Right ventricle myocardium superior (tissue), 1 donor: ENCODE results near the gene FAM151A. TPM values are rescaled to one million over a fixed set of nuclear protein-coding genes. Genes with fewer than 3 reads are reported as not detected.

Source experiments
- ATAC-seq: fragments of 200-7000 bp; cut with Tn5 transposase; one replicate; pipeline ENCODE4 v1.9.1; 2020; ENCODE audit warnings: mild to moderate bottlenecking; ENCODE audit not compliant: poor library complexity
- DNase-seq: peaks from one replicate; pipeline ENCODE4 v3.0.0-alpha.2; 2020
- intact Hi-C: fragments of 100-400 bp; cut with DNase I; formaldehyde crosslinking; loops from one replicate; pipeline ENCODE4 v1.11.2; 2022
- total RNA-seq: library from RNA; stranded (reverse); fragmentation: NEBNext Ultra II Directional; extraction: Animal tissue kit (Norgen Biotek cat#: 25700); gene quantifications from one replicate; pipeline ENCODE4 v1.2.1, GENCODE V29; 2021
- donor health status: DM: no; HTN: yes; CAD: no; lungs with severe emphysema.

Gene FAM151A
- total RNA-seq, 1 donor from 2014 or later, result 2.1 TPM

DNA sequence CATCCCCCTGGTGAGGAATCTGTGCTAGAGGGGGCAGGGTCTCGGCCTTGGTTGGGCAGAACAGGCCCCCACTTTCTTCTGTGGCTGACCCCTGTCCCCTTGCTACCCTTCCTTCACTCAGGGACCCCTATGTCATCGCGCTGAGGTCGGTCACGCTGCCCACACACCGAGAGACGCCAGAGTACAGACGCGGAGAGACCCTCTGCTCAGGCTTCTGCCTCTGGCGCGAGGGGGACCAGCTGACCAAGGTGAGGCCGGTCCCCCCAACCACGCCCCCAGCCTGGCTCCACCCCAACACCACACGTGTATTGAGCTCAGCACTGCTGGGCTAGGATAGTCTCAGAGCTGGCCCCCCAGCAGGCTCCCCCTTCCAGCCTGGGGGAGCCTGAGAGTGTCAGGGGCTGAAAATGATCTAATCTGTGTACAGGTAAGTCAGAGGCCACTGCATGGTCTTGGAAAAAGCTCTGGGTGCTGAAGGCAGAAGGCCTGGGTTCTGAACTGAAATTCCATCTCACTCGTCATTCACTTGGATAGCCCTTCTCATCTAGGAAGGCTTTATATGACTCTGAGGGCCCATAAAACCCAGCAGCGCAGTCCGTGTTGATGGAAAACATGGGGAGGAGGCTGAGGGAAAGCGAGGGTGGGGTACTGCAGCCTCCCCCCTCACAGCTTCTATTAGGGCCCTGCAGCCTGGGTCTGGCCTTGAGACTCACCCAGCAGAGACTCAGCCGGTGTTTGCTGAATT is 15.3 kb downstream of the FAM151A start:
- intact Hi-C loops, result no loop called here
- ATAC-seq (no peak), DNase-seq (no peak)

DNA sequence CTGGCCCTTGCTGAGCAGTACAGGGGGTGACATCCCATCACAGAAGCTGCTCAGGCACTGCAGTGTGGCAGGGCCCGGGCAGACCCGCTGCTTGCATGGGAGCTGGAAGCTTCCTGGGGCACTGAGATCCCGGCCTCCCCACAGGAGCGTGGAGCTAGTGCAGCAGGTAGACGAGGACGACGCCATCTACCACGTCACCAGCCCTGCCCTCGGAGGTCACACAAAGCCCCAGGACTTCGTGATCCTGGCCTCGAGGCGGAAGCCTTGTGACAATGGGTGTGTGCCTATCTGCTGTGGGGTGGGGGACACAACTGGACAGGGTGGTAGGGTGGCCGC is 16.4 kb downstream of the FAM151A start:
- intact Hi-C loops, result no loop called here
- DNase-seq (no peak), ATAC-seq (no peak)

GRCh38 chr1:54606096-54606989 is 17.0 kb downstream of the FAM151A start:
- intact Hi-C loops, result no loop called here
- DNase-seq (no peak), ATAC-seq (no peak)

DNA sequence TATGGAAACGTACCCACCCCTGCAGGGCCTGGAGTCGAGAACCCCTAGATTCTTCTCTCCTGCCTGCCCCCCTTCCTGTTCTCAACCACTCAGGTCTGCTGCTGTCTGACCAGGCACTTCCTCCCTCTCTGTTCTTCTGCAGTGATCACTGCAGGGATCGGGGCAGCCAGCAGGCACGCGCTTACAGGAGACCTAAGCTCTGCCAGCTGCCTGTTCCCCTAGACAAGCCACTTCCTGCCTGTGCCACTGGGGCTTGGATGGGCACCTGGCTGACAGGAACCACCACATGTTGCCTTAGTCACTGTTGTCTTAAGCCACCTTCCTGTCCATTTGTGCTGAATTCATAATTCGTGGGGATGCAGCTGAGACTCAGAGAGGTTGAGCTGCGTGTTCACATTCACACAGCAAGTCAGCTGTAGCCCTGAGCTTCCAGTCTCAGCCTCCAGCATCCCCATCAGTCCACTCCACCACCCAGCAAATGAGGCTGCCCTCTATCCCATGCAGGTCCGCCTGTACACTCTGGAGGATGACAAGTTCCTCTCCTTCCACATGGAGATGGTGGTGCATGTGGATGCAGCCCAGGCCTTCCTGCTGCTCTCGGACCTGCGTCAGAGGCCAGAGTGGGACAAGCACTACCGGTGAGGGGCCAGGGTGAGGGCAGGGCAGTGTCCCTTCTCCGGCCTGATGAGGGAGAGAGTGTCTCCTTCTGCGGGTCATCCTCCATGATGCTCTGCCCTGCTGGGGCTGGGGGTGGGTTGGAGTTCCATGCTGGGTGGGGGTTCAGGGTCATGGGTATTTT is 18.6 kb downstream of the FAM151A start:
- DNase-seq (no peak), ATAC-seq (no peak)
- intact Hi-C loops, result no loop called here

GRCh38 chr1:54604051-54604450 is 19.3 kb downstream of the FAM151A start:
- DNase-seq (no peak), ATAC-seq (no peak)
- intact Hi-C loops, result no loop called here

DNA sequence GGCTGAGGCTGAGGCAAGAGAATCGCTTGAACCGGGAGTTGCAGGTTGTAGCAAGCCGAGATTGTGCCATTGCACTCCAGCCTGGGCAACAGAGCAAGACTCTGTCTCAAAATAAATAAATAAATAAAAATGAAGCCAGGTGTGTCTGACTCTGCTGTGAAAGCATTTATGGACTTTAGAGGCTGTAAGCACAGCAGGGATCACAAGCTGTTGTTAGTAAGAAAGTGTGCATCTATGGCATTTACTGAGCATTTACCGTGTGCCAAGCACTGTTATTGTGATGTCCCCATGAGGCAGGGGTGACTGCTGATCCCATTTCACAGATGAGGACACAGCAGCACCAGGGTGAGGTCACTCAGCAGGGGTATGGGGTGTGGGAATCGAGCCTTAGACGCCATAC is 20.1 kb downstream of the FAM151A start:
- intact Hi-C loops, result no loop called here
- DNase-seq (no peak), ATAC-seq (no peak)

DNA sequence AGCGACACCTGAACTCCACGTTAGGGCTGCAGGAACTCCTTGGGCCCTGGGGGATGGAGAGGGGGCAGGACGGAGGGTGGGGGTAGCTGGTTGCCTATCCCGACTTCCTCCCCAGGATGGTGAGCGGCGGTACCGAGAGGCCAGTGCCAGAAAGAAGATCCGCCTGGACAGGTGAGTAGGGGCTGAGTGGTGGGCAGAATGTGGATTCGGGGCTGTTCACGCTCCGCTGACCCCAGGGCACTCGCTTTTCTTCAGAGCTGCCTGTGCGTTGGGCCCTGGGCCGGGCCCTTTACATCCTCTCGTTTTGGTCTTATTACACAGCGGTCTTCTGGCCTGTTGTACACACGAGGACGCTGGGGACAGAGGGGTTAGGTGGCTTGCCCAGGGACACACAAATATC is 20.8 kb downstream of the FAM151A start:
- ATAC-seq (no peak), DNase-seq (no peak)
- intact Hi-C loops, result no loop called here

DNA sequence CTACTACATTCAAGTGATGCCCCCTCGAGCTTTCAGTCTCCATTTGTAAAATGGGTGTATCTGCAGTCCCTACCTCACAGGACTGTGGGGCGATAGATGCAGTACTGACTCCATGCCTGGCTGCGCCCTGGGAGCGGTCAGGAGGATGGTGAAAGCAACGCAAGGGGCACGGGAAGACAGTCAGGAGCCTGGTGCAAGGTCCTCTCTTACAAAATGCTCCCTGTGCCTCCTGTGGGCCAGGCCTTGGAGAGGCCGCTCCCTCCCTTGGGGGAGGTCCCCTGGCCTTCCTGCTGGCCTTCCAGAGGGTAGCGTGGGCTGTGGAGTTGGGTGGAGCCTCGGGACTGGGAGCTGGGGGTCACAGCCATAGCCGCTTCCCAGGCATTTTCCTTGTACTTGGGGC is 21.6 kb downstream of the FAM151A start:
- no peak for ATAC-seq
- intact Hi-C loops, result no loop called here
- DNase-seq, result no peak

DNA sequence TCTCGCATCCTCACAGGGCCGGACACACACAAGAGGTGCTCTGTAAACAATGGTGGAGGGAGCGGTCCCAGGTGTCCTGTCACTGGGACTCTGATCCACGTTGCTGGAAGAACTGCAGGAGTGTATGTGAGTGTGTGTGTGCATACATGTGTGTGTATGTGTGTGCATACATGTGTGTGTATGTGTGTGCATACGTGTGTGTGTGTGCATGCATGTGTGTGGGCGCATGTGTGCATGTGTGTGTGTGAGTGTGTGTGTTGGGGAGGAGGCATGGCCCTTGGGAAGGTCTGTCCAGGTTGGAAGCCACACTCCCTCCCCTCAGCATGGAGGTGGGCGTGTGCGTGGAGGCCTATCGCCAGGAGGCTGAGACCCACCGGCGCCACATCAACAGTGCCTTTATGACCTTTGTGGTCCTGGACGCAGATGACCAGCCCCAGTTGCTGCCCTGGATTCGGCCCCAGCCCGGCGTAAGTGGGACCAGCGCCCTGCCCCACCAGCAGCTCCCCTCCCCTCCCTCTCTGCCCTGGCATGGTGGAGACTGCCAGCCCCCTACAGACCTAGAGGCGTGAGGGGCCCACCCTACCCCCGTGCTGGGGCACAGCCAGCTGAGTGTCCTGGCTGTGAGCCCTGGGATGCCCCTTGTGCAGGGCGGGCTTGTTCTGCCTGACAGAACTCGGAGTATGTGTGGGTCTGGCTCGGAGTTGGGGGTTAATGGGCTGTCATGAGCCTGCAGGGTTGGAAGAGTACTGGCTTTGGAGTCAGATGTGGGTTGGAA is 22.2 kb downstream of the FAM151A start:
- intact Hi-C loops, result no loop called here
- ATAC-seq, result no peak
- DNase-seq, result no peak

GRCh38 chr1:54599211-54599823 is 24.0 kb downstream of the FAM151A start:
- intact Hi-C loops, result no loop called here
- ATAC-seq, result no peak
- no peak for DNase-seq

GRCh38 chr1:54597455-54598030 is 25.8 kb downstream of the FAM151A start:
- ATAC-seq, result no peak
- intact Hi-C loops, result no loop called here
- DNase-seq, result no peak

DNA sequence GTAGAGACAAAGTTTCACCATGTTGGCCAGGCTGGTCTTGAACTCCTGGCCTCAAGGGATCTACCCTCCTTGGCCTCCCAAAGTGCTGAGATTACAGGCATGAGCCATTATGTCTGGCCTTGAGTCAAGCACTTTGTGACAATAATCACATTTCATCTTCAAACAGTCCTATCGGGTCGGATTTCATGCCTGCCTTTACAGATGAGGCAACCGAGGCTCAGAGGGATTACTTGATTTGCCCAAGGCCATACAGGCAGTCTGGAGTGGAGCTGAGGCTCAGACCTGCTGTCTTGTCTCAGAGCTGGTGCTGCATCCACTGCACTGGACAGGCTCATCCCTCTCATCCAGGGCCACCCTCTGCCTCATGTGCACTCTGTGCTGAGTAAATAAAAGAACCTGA is 26.6 kb downstream of the FAM151A start:
- intact Hi-C loops, result no loop called here
- no peak for DNase-seq
- ATAC-seq, result no peak

- intact Hi-C loops, result no loop called here
- ATAC-seq (peak; percentile 44), DNase-seq (no peak)
Observed at GRCh38 chr1:54595956-54596498, 27.3 kb downstream of the FAM151A start.

DNA sequence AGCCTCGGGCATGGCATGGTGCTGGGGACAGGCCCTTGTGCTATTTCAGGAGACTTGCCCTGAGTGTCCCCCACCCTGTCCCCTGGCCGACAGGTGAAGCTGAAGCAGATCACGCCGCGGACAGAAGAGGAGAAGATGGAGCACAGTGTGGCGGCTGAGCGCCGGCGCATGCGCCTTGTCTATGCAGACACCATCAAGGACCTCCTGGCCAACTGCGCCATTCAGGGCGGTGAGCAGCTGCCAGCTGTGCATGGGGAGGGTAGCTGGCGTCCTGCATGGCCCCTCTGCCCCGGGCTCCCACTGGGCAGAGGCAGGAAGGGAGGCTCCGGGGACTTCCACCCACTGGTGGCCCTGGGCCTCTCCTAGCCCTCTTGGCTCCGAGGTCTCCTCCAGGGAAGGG is 28.9 kb downstream of the FAM151A start:
- intact Hi-C loops, result no loop called here
- DNase-seq, result no peak
- ATAC-seq, result no peak

DNA sequence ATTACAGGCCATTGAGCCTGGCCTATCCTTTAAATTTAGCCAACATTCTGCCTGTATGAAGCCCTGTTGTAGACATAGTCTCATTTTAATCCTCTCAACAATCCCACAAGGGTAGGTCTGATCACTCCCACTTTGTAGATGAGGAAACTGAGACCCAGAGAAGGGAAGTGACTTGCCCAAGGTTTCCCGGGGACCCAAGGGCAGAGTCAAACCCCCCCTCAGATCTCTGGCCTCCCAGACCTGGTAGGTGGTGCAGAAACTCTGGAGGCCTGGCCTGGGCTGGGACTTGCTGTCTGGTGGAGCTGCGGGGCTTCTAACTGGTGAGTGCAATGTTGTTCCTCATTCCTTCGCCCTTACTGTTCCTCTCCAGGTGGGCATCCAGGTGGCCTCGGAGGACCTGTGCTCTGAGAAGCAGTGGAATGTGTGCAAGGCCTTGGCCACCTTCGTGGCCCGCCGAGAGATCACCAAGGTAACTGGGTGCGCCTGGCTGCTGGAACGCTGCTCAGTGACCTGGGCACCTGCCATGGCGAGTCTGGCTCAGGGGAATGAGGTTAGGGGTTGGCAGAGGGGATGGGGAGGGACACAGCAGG is 29.7 kb downstream of the FAM151A start:
- DNase-seq, result no peak
- no peak for ATAC-seq
- intact Hi-C loops, result no loop called here

DNA sequence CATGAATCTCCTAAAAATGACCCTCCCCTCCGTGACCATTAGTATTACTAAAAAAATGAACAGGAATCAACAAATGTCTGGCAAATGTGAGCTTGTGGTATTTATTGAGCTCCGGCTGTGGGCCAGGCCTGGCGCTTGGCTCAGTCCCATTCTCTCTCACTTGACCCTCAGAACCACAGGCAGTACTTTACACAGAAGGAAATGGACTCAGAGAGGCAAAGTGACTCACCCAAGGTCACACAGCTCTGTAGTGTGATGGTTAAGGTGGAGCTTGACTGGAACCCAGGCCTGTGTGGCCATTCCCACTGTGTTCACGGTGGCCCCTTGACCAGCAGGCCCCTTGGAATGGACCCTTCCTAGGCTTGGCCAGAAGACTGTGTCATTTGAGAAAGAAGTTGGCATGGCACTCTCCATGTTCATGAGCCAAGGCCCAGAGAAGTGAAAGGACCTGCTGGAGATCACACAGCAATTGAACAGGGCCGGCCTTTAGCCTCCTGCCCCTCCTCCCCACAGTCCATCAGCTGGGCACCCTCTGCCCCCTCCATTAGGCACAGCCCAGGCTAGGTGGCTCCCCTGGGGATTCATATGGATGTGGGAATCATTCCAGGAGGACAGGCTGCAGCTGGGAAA is 32.1 kb downstream of the FAM151A start:
- ATAC-seq (no peak), DNase-seq (no peak)
- intact Hi-C loops, result no loop called here

GRCh38 chr1:54588377-54588776 is 34.9 kb downstream of the FAM151A start:
- DNase-seq (no peak), ATAC-seq (no peak)
- intact Hi-C loops, result no loop called here
